GM12878 (cell line): Measurements from ENCODE around the gene CWC27.

Source experiments
- EZH2 ChIP-seq: IDR thresholded peaks from 2 replicates; pipeline ENCODE4 v1.6.1; 2012; ENCODE audit warnings: low read depth, mild to moderate bottlenecking, control low read depth, inconsistent platforms, low read length, borderline replicate concordance; ENCODE audit not compliant: control insufficient read depth
- JUNB ChIP-seq: IDR thresholded peaks from 2 replicates; pipeline ENCODE4 v1.6.1; 2016; ENCODE audit warnings: antibody characterized with exemption, mild to moderate bottlenecking
- RCOR1 ChIP-seq: conservative IDR thresholded peaks from 2 replicates; pipeline ENCODE4 v1.6.1; 2012; ENCODE audit warnings: low read depth, low read length, improper control_type of control experiment
- YY1 ChIP-seq: IDR thresholded peaks from 2 replicates; pipeline ENCODE4 v1.6.1; 2011; ENCODE audit warnings: low read depth, mild to moderate bottlenecking, low read length
- TF ChIP-seq, protein P1 (sequence below): fragments of 450-650 bp; IDR thresholded peaks from 2 replicates; pipeline ENCODE4 v1.6.1; 2016; ENCODE audit warnings: mild to moderate bottlenecking
- TF ChIP-seq, protein P2 (sequence below): IDR thresholded peaks from 2 replicates; pipeline ENCODE4 v1.6.1; 2012; ENCODE audit warnings: low read length, inconsistent platforms
- TF ChIP-seq, protein P3 (sequence below): fragments of 450-650 bp; IDR thresholded peaks from 2 replicates; pipeline ENCODE4 v1.6.1; 2018; ENCODE audit warnings: mild to moderate bottlenecking, low read depth, moderate library complexity; ENCODE audit not compliant: partially characterized antibody

DNA sequence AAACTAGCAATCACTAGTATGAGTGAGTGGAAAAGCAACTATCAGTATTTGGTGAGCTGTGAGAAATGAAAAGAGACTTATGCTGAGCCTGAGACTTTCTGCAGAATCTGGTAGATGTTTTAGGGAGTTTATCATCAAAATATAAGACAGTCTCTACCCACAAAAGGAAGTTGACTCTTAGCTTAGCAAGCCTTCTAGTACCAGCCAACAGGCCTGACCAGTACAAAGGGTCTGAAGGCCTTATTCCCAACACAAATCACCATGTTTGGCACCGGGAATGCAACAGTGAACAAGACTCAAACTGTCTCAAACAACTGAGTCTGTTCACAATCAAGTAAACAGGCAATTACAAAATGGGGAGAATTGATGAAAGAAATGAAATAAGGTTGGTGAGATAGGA is 244.4 kb downstream of the CWC27 start:
- TF ChIP-seq YY1: no peak
- TF ChIP-seq, protein P1, sequence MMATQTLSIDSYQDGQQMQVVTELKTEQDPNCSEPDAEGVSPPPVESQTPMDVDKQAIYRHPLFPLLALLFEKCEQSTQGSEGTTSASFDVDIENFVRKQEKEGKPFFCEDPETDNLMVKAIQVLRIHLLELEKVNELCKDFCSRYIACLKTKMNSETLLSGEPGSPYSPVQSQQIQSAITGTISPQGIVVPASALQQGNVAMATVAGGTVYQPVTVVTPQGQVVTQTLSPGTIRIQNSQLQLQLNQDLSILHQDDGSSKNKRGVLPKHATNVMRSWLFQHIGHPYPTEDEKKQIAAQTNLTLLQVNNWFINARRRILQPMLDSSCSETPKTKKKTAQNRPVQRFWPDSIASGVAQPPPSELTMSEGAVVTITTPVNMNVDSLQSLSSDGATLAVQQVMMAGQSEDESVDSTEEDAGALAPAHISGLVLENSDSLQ: no peak
- TF ChIP-seq, protein P2, sequence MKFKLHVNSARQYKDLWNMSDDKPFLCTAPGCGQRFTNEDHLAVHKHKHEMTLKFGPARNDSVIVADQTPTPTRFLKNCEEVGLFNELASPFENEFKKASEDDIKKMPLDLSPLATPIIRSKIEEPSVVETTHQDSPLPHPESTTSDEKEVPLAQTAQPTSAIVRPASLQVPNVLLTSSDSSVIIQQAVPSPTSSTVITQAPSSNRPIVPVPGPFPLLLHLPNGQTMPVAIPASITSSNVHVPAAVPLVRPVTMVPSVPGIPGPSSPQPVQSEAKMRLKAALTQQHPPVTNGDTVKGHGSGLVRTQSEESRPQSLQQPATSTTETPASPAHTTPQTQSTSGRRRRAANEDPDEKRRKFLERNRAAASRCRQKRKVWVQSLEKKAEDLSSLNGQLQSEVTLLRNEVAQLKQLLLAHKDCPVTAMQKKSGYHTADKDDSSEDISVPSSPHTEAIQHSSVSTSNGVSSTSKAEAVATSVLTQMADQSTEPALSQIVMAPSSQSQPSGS: no peak
- TF ChIP-seq RCOR1: no peak
- TF ChIP-seq, protein P3, sequence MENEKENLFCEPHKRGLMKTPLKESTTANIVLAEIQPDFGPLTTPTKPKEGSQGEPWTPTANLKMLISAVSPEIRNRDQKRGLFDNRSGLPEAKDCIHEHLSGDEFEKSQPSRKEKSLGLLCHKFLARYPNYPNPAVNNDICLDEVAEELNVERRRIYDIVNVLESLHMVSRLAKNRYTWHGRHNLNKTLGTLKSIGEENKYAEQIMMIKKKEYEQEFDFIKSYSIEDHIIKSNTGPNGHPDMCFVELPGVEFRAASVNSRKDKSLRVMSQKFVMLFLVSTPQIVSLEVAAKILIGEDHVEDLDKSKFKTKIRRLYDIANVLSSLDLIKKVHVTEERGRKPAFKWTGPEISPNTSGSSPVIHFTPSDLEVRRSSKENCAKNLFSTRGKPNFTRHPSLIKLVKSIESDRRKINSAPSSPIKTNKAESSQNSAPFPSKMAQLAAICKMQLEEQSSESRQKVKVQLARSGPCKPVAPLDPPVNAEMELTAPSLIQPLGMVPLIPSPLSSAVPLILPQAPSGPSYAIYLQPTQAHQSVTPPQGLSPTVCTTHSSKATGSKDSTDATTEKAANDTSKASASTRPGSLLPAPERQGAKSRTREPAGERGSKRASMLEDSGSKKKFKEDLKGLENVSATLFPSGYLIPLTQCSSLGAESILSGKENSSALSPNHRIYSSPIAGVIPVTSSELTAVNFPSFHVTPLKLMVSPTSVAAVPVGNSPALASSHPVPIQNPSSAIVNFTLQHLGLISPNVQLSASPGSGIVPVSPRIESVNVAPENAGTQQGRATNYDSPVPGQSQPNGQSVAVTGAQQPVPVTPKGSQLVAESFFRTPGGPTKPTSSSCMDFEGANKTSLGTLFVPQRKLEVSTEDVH: no peak
- no peak for TF ChIP-seq JUNB
- no peak for TF ChIP-seq EZH2
